Sciatic nerve (tissue), 2 donors: ENCODE measurements around the gene RASSF7. TPM values are rescaled to one million over a fixed set of nuclear protein-coding genes. Genes with fewer than 3 reads are reported as not detected.

ENCODE experiments used
- ATAC-seq: fragments of 200-7000 bp; cut with Tn5 transposase; one replicate; pipeline ENCODE4 v1.9.1; 2020; ENCODE audit warnings: mild to moderate bottlenecking, moderate library complexity
- DNase-seq: peaks from one replicate; pipeline ENCODE4 v3.0.0-alpha.2; 2020; ENCODE audit warnings: low spot score
- intact Hi-C: fragments of 100-400 bp; cut with DNase I; formaldehyde crosslinking; loops from one replicate; pipeline ENCODE4 v1.14.2; 2022
- total RNA-seq: library from RNA; stranded (reverse); fragmentation: NEBNext Ultra II Directional; extraction: Animal tissue kit (Norgen Biotek cat#: 25700); gene quantifications from one replicate; pipeline ENCODE4 v1.2.1, GENCODE V29; 2021
- donor health status: DM: no; HTN: no; CAD: no.
- donor health status: DM: no; HTN: no; CAD: no.

The RASSF7 gene
- total RNA-seq, 1 donor from 2014 or later: 7.5 TPM

GRCh38 chr11:548700-549603, 11.8 kb upstream of the RASSF7 start:
- intact Hi-C loops: no loop called here
- no peak for ATAC-seq
- DNase-seq: no peak

GRCh38 chr11:550021-550745, 10.6 kb upstream of the RASSF7 start:
- no peak for ATAC-seq
- no peak for DNase-seq
- intact Hi-C loops: no loop called here

GRCh38 chr11:550746-551085, 10.1 kb upstream of the RASSF7 start:
- ATAC-seq (no peak), DNase-seq (no peak)
- intact Hi-C loops: no loop called here

GRCh38 chr11:551131-551530, 9.6 kb upstream of the RASSF7 start:
- no peak for ATAC-seq

GRCh38 chr11:551596-551995, 9.2 kb upstream of the RASSF7 start:
- ATAC-seq: no peak
- intact Hi-C loops: no loop called here
- no peak for DNase-seq

More at GRCh38 chr11:551131-551530, 9.6 kb upstream of the RASSF7 start:
- intact Hi-C loops: no loop called here
- DNase-seq: no peak

GRCh38 chr11:553083-553987, 7.4 kb upstream of the RASSF7 start:
- intact Hi-C loops: no loop called here

GRCh38 chr11:553988-554340, 6.8 kb upstream of the RASSF7 start:
- intact Hi-C loops: no loop called here
- no peak for DNase-seq
- ATAC-seq: no peak

More at GRCh38 chr11:553083-553987, 7.4 kb upstream of the RASSF7 start:
- DNase-seq: no peak
- ATAC-seq: no peak

GRCh38 chr11:554428-555226, 6.1 kb upstream of the RASSF7 start:
- no peak for DNase-seq
- intact Hi-C loops: no loop called here
- no peak for ATAC-seq

- intact Hi-C loops: no loop called here
- no peak for DNase-seq
- ATAC-seq: no peak
Observed at GRCh38 chr11:555227-555779, 5.5 kb upstream of the RASSF7 start.

- intact Hi-C loops: no loop called here
- DNase-seq (no peak), ATAC-seq (no peak)
Observed at GRCh38 chr11:555780-556661, 4.7 kb upstream of the RASSF7 start.

GRCh38 chr11:556662-557256, 4.0 kb upstream of the RASSF7 start:
- intact Hi-C loops: no loop called here
- no peak for ATAC-seq
- DNase-seq: no peak

GRCh38 chr11:557328-558132, 3.2 kb upstream of the RASSF7 start:
- intact Hi-C loops: no loop called here
- DNase-seq: no peak
- ATAC-seq: no peak

- ATAC-seq: no peak
- DNase-seq: no peak
- intact Hi-C loops: no loop called here
Observed at GRCh38 chr11:558503-558902, 2.3 kb upstream of the RASSF7 start.

GRCh38 chr11:559020-559620, 1.6 kb upstream of the RASSF7 start:
- ATAC-seq: no peak
- DNase-seq: no peak
- intact Hi-C loops: no loop called here

- intact Hi-C loops: no loop called here
Observed at GRCh38 chr11:559712-560304, 962 bp upstream of the RASSF7 start.

More at GRCh38 chr11:559712-560304, 962 bp upstream of the RASSF7 start:
- ATAC-seq (no peak), DNase-seq (no peak)
